GM12878 (cell line): ENCODE results near the gene CD84. TPM values are rescaled to one million over a fixed set of nuclear protein-coding genes. Genes with fewer than 3 reads are reported as not detected.
A peak's percentile ranks its signal among the peaks of the same experiment; 100 is the strongest.

Experiments used
- ATAC-seq: fragments of 200-7000 bp; cut with Tn5 transposase; 3 replicates; pipeline ENCODE4 v1.9.1; 2020; ENCODE audit warnings: mild to moderate bottlenecking, moderate library complexity
- BruUV-seq: library from RNA; stranded (reverse); fragments of 400-500 nt; replicated peaks from 2 replicates; lab custom pipeline; 2021; lab: Mats Ljungman, UMichigan
- CTCF ChIA-PET: fragments of 300-600 bp; sonication (Branson Sonifier 250); formaldehyde crosslinking; extraction: SDS; loops from one replicate; lab custom pipeline; 2021; ENCODE audit warnings: inconsistent platforms; lab: Yijun Ruan, JAX
- POLR2A ChIA-PET: fragments of 350-600 bp; formaldehyde crosslinking; extraction: SDS; loops from one replicate; lab custom pipeline; 2021; ENCODE audit warnings: inconsistent platforms; lab: Charles Lee
- RAD21 ChIA-PET: fragments of 300-600 bp; sonication (Branson Sonifier 250); formaldehyde crosslinking; loops from one replicate; lab custom pipeline; 2023; ENCODE audit warnings: antibody characterized with exemption; ENCODE audit not compliant: unreplicated experiment; lab: Charles Lee
- SMC1A ChIA-PET: fragments of 300-600 bp; sonication (Branson Sonifier 250); formaldehyde crosslinking; loops from one replicate; lab custom pipeline; 2023; ENCODE audit not compliant: unreplicated experiment, uncharacterized antibody; lab: Charles Lee
- DNase-seq: peaks from one replicate; pipeline ENCODE4 v3.0.0-alpha.2; 2011; ENCODE audit warnings: low read depth, low spot score
- FAIRE-seq: peaks from 3 replicates; lab custom pipeline; 2011; peaks lifted over from hg19 to GRCh38; lab: Jason Lieb, UNC
- H2AFZ ChIP-seq: 2 replicates; pipeline ENCODE4 v1.6.0; 2011; ENCODE audit warnings: low read depth, low read length, control low read depth; ENCODE audit not compliant: control insufficient read depth
- H3K27ac ChIP-seq: 2 replicates; pipeline ENCODE4 v1.5.1; 2011; ENCODE audit warnings: control low read depth; ENCODE audit not compliant: control insufficient read depth, insufficient read depth
- H3K27me3 ChIP-seq, 2 experiments: replicated peaks in 1 of 2; 2 replicates each; pipeline versions ENCODE4 v1.6.0 to v1.6.1; 2011; ENCODE audit warnings: low read length in 1 of 2; ENCODE audit not compliant: control insufficient read depth in 2 of 2, insufficient read depth in 2 of 2
- H3K36me3 ChIP-seq, 2 experiments: 2 replicates each; pipeline ENCODE4 v1.5.1; 2011; ENCODE audit warnings: low read length in 1 of 2; ENCODE audit not compliant: control insufficient read depth in 2 of 2, insufficient read depth in 2 of 2
- H3K4me1 ChIP-seq: 2 replicates; pipeline ENCODE4 v1.6.1; 2011; ENCODE audit warnings: mild to moderate bottlenecking, low read length, moderate library complexity, mixed read lengths; ENCODE audit not compliant: control insufficient read depth, insufficient read depth
- H3K4me2 ChIP-seq: 2 replicates; pipeline ENCODE4 v1.6.0; 2011; ENCODE audit warnings: control low read depth; ENCODE audit not compliant: control insufficient read depth, insufficient read depth
- H3K4me3 ChIP-seq: fragments of 200-600 bp; sonication (generic); 2 replicates; pipeline ENCODE4 v1.5.1; 2016
- H3K79me2 ChIP-seq: 2 replicates; pipeline ENCODE4 v1.6.0; 2011; ENCODE audit warnings: low read length; ENCODE audit not compliant: control insufficient read depth, insufficient read depth
- H3K9ac ChIP-seq: 2 replicates; pipeline ENCODE4 v1.8.0; 2011; ENCODE audit warnings: low read length, control low read depth, mixed read lengths; ENCODE audit not compliant: control insufficient read depth, insufficient read depth
- H3K9me3 ChIP-seq: replicated peaks from 3 replicates; pipeline ENCODE4 v1.5.1; 2011; ENCODE audit warnings: mild to moderate bottlenecking, low read length; ENCODE audit not compliant: control insufficient read depth, insufficient read depth
- H4K20me1 ChIP-seq: 2 replicates; pipeline ENCODE4 v1.6.0; 2011; ENCODE audit not compliant: control insufficient read depth, insufficient read depth
- BCL11A ChIP-seq: IDR thresholded peaks from 2 replicates; pipeline ENCODE4 v1.6.1; 2011; ENCODE audit warnings: low read depth, low read length
- CHD2 ChIP-seq: IDR thresholded peaks from 2 replicates; pipeline ENCODE4 v1.6.1; 2011; ENCODE audit warnings: low read depth, low read length, improper control_type of control experiment, borderline replicate concordance
- CREM ChIP-seq: IDR thresholded peaks from 2 replicates; pipeline ENCODE4 v1.6.1; 2014; ENCODE audit warnings: antibody characterized with exemption, low read depth
- HCFC1 ChIP-seq: fragments of 150-350 bp; IDR thresholded peaks from 2 replicates; pipeline ENCODE4 v1.6.1; 2014; ENCODE audit warnings: low read length
- LARP7 ChIP-seq: fragments of 450-650 bp; IDR thresholded peaks from 2 replicates; pipeline ENCODE4 v1.6.1; 2017; ENCODE audit warnings: mild to moderate bottlenecking
- POU2F2 ChIP-seq: IDR thresholded peaks from 3 replicates; pipeline ENCODE4 v1.6.1; 2011; ENCODE audit warnings: low read depth, mild to moderate bottlenecking, low read length, borderline replicate concordance
- YBX1 ChIP-seq: fragments of 450-650 bp; IDR thresholded peaks from 2 replicates; pipeline ENCODE4 v1.6.1; 2016; ENCODE audit warnings: antibody characterized with exemption
- WGBS: methylation state at CpG from one replicate; pipeline ENCODE4 v1.1.6; 2016; ENCODE audit warnings: low lambda C conversion rate; ENCODE audit not compliant: insufficient replicate concordance, insufficient coverage; ENCODE audit errors: missing lambda C conversion rate; 5-methylcytosine and 5-hydroxymethylcytosine counted together
- in situ Hi-C: fragments of 300-500 bp; cut with MboI; formaldehyde crosslinking; loops from 9 replicates; pipeline ENCODE4 v1.14.3; 2018; ENCODE audit warnings: mixed read lengths
- intact Hi-C: fragments of 100-400 bp; cut with micrococcal nuclease; formaldehyde crosslinking; loops from one replicate; pipeline ENCODE4 v1.14.2; 2022; ENCODE audit not compliant: unreplicated experiment
- polyA plus RNA-seq, 11 experiments: library from polyadenylated mRNA; depleted of rRNA in 4 of 11; unstranded in 6 of 11; stranded (reverse) in 5 of 11; fragments of >200 nt; fragmentation: Nextera tagmentation in 4 of 11; fragmentation: Illumina TruSeq in 1 of 11; extraction: Ambion mirVana in 4 of 11; extraction: Trizol in 1 of 11; gene quantifications; 1 replicate in 1 of 11; 2 replicates in 10 of 11; pipeline versions ENCODE4 v1.2.1 to v1.2.3, GENCODE V29; 2011 to 2016; ENCODE audit warnings: inconsistent platforms in 2 of 11, missing spikeins in 2 of 11, low read depth in 1 of 11
- total RNA-seq, 4 experiments: library from RNA; depleted of rRNA in 3 of 4; stranded (reverse); fragments of >200 nt in 3 of 4; fragmentation: Illumina TruSeq in 1 of 4; extraction: Trizol in 1 of 4; gene quantifications; 2 replicates each; pipeline versions ENCODE4 v1.2.1 to v1.2.3, GENCODE V29; 2013 to 2021
- TF ChIP-seq, protein P1 (sequence below): fragments of 450-650 bp; IDR thresholded peaks from 2 replicates; pipeline ENCODE4 v1.6.1; 2014; ENCODE audit warnings: mild to moderate bottlenecking
- TF ChIP-seq, protein P2 (sequence below): IDR thresholded peaks from 2 replicates; pipeline ENCODE4 v1.6.1; 2012; ENCODE audit warnings: mild to moderate bottlenecking, low read depth, low read length
- TF ChIP-seq, protein P3 (sequence below): IDR thresholded peaks from 2 replicates; pipeline ENCODE4 v1.6.1; 2011; ENCODE audit warnings: borderline replicate concordance, low read depth, mild to moderate bottlenecking, moderate library complexity, low read length; ENCODE audit not compliant: insufficient read depth, poor library complexity, severe bottlenecking
- TF ChIP-seq, protein P4 (sequence below): IDR thresholded peaks from 2 replicates; pipeline ENCODE4 v1.6.1; 2012; ENCODE audit warnings: low read length, inconsistent platforms

CD84 gene
- total and polyA plus RNA-seq, 10 of the 15 experiments (the other 5 are each of a cell fraction or from before 2014, with no cell fraction given): 3.4 to 20.3 (median 11.7) TPM

DNA sequence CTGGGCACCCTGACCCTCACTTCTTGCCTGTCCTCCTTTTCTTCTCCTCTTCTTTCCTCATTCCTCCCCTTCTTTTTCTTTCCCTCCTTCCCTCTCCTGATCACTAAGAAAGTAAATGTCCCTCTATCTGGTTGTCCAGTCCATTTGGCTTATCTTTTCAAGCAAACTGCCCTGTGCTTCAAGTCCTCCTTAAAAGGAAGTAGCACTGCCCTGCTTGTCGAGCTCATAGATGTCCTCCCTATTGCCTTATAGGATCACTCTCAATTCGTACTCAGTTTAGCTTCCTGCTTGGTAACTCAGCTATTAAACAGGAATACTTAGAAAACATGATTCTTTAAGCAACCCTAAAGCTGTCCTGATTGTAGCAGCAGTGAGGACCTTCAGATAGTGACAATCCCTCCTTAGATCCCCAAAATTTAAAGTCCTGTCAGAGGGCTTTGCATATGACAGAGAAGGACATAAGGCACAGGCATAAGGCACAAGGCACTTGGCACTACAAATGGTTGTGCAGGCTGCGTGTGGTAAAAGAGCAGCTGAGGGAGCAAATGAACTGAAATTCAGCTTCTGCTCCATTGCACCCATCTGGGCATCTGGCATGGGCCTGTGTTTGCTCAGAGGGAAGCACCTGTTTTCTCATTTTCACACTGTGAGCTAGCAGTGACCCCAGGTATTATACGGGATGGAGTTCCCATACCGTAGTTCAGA is 30.2 kb downstream of the CD84 start (continued):
- TF ChIP-seq, protein P1, sequence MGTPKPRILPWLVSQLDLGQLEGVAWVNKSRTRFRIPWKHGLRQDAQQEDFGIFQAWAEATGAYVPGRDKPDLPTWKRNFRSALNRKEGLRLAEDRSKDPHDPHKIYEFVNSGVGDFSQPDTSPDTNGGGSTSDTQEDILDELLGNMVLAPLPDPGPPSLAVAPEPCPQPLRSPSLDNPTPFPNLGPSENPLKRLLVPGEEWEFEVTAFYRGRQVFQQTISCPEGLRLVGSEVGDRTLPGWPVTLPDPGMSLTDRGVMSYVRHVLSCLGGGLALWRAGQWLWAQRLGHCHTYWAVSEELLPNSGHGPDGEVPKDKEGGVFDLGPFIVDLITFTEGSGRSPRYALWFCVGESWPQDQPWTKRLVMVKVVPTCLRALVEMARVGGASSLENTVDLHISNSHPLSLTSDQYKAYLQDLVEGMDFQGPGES: no peak
- TF ChIP-seq, protein P2, sequence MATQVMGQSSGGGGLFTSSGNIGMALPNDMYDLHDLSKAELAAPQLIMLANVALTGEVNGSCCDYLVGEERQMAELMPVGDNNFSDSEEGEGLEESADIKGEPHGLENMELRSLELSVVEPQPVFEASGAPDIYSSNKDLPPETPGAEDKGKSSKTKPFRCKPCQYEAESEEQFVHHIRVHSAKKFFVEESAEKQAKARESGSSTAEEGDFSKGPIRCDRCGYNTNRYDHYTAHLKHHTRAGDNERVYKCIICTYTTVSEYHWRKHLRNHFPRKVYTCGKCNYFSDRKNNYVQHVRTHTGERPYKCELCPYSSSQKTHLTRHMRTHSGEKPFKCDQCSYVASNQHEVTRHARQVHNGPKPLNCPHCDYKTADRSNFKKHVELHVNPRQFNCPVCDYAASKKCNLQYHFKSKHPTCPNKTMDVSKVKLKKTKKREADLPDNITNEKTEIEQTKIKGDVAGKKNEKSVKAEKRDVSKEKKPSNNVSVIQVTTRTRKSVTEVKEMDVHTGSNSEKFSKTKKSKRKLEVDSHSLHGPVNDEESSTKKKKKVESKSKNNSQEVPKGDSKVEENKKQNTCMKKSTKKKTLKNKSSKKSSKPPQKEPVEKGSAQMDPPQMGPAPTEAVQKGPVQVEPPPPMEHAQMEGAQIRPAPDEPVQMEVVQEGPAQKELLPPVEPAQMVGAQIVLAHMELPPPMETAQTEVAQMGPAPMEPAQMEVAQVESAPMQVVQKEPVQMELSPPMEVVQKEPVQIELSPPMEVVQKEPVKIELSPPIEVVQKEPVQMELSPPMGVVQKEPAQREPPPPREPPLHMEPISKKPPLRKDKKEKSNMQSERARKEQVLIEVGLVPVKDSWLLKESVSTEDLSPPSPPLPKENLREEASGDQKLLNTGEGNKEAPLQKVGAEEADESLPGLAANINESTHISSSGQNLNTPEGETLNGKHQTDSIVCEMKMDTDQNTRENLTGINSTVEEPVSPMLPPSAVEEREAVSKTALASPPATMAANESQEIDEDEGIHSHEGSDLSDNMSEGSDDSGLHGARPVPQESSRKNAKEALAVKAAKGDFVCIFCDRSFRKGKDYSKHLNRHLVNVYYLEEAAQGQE: no peak
- TF ChIP-seq, all 136 proteins: peak for 45

DNA sequence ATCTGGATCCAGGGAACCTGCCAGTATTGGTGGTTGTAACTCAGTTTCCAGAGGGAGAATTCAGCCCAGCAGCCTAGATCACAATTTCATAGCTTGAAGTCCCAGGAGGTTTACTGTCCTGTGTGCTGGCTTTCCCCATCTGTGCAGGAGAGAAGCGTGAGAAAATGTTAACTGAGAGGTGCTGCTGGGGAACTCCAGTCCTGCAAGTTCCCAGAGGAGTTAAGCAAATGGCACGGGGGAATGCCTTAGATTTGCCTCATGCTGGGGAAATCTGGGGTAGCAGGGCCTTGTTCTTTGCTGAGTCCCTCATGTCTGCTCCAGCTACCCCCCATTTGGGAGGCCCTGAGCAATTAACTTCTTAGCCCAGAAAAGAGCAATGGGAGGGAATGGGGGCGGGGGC is 31.1 kb downstream of the CD84 start:
- no peaks in the 10 kb centered on the region for H3K79me2 ChIP-seq
- peaks cover 58% of the 10 kb centered on the region for H3K4me1 ChIP-seq
- POLR2A ChIA-PET: interaction anchor here (0.9 to 4.5 kb wide), 16 partner anchors 8 to 118 kb away, joined by 3 to 76 read pairs (median 7); partner anchors contain the start of genes CD84, SLAMF1 and SLAMF6
- H3K9ac ChIP-seq: peak overlapping the region; percentile 62
- H2AFZ ChIP-seq: peak overlapping the region; percentile 15; the same call in 1 of the 2 replicates
- no peak overlapping the region for H3K4me3 ChIP-seq
- peak overlapping the region; percentile 98 for H3K27ac ChIP-seq
- WGBS: 2% methylated on average over 3 of the region's 3 CpGs
- in situ Hi-C loops (loop anchor here (5.0 kb wide), 2 partner anchors 59 to 116 kb away; no protein-coding TSS in a partner anchor), intact Hi-C loops (loop anchor here (1.0 to 5.0 kb wide), 5 partner anchors 27 to 119 kb away; partner anchors contain the start of gene CD84)
- ATAC-seq (peak; percentile 65), FAIRE-seq (no peak), DNase-seq (peak; percentile 97)
- H3K9me3 ChIP-seq: 0 out of 3 replicates have a peak, but pooled peaks cover 1% of the 10 kb centered on the region
- SMC1A ChIA-PET: interaction anchor here (0.8 to 23.5 kb wide), 21 partner anchors 9 to 172 kb away, joined by 3 to 735 read pairs (median 6); partner anchors contain the start of genes CD84, SLAMF1 and SLAMF6
- peak overlapping the region; percentile 3 for H3K4me2 ChIP-seq
- H3K27me3 ChIP-seq: no peaks in the 10 kb centered on the region
- H3K36me3 ChIP-seq: peaks cover 2 to 19% of the 10 kb centered on the region in 2 experiments; a peak in 2 of 4 replicates
- RAD21 ChIA-PET: interaction anchor here (0.8 to 17.2 kb wide), 22 partner anchors 8 to 196 kb away, joined by 3 to 292 read pairs (median 10); partner anchors contain the start of genes CD84, SLAMF1 and SLAMF6
- CTCF ChIA-PET: interaction anchor here (0.7 to 19.8 kb wide), 11 partner anchors 8 to 192 kb away, joined by 3 to 355 read pairs (median 4); partner anchors contain the start of genes CD84 and SLAMF6
- BruUV-seq: no TSS peak
- no peaks in the 10 kb centered on the region for H4K20me1 ChIP-seq
- TF ChIP-seq, protein P3, sequence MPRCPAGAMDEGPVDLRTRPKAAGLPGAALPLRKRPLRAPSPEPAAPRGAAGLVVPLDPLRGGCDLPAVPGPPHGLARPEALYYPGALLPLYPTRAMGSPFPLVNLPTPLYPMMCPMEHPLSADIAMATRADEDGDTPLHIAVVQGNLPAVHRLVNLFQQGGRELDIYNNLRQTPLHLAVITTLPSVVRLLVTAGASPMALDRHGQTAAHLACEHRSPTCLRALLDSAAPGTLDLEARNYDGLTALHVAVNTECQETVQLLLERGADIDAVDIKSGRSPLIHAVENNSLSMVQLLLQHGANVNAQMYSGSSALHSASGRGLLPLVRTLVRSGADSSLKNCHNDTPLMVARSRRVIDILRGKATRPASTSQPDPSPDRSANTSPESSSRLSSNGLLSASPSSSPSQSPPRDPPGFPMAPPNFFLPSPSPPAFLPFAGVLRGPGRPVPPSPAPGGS: peak; percentile 100
- TF ChIP-seq CREM (peak; percentile 44; the same call in 1 of the 2 replicates), LARP7 (no peak), POU2F2 (peak; percentile 87; the same call in 2 of the 3 replicates), BCL11A (peak; percentile 76; the same call in 1 of the 2 replicates), HCFC1 (no peak), YBX1 (peak; percentile 99), CHD2 (peak; percentile 40; the same call in 1 of the 2 replicates)
- TF ChIP-seq, protein P1: no peak
- TF ChIP-seq, protein P4, sequence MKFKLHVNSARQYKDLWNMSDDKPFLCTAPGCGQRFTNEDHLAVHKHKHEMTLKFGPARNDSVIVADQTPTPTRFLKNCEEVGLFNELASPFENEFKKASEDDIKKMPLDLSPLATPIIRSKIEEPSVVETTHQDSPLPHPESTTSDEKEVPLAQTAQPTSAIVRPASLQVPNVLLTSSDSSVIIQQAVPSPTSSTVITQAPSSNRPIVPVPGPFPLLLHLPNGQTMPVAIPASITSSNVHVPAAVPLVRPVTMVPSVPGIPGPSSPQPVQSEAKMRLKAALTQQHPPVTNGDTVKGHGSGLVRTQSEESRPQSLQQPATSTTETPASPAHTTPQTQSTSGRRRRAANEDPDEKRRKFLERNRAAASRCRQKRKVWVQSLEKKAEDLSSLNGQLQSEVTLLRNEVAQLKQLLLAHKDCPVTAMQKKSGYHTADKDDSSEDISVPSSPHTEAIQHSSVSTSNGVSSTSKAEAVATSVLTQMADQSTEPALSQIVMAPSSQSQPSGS: no peak
